HepG2 (cell line): ENCODE measurements around the gene FUOM.

Experiments
- CEBPG ChIP-seq: IDR thresholded peaks from 2 replicates; pipeline ENCODE4 v1.6.1; 2016
- ELK4 ChIP-seq: sonication (generic); formaldehyde crosslinking; IDR thresholded peaks from 2 replicates; pipeline ENCODE4 v1.9.0; 2021; ENCODE audit warnings: missing genetic modification reagents, borderline replicate concordance
- EZH2 ChIP-seq: conservative IDR thresholded peaks from 2 replicates; pipeline ENCODE4 v1.6.1; 2012; ENCODE audit warnings: mild to moderate bottlenecking, low read depth, low read length, moderate library complexity
- MTA3 ChIP-seq: sonication (generic); formaldehyde crosslinking; IDR thresholded peaks from 2 replicates; pipeline ENCODE4 v1.4.0; 2020; ENCODE audit warnings: missing genetic modification reagents
- NCOA1 ChIP-seq: sonication (generic); formaldehyde crosslinking; IDR thresholded peaks from 2 replicates; pipeline ENCODE4 v1.9.0; 2021; ENCODE audit warnings: missing genetic modification reagents
- POLR2A ChIP-seq, 2 experiments: IDR thresholded peaks; 2 replicates each; pipeline ENCODE4 v1.6.1; 2011; ENCODE audit warnings: low read depth in 2 of 2, low read length in 2 of 2, mild to moderate bottlenecking in 1 of 2, moderate library complexity in 1 of 2; ENCODE audit not compliant: insufficient read depth in 1 of 2
- POLR2G ChIP-seq: fragments of 200-400 bp; formaldehyde crosslinking; IDR thresholded peaks from 2 replicates; pipeline ENCODE4 v1.6.1; 2018; ENCODE audit warnings: mild to moderate bottlenecking, low read depth, low read length, moderate library complexity
- STAT5B ChIP-seq: sonication (generic); formaldehyde crosslinking; IDR thresholded peaks from 2 replicates; pipeline ENCODE4 v1.4.0; 2020; ENCODE audit warnings: missing genetic modification reagents
- TBL1XR1 ChIP-seq: fragments of 150-350 bp; IDR thresholded peaks from 2 replicates; pipeline ENCODE4 v1.6.1; 2014; ENCODE audit warnings: borderline replicate concordance, low read length; ENCODE audit not compliant: partially characterized antibody
- ZKSCAN5 ChIP-seq: sonication (generic); formaldehyde crosslinking; IDR thresholded peaks from 2 replicates; pipeline ENCODE4 v1.5.1; 2020; ENCODE audit warnings: mild to moderate bottlenecking, missing genetic modification reagents
- ZNF18 ChIP-seq: sonication (generic); formaldehyde crosslinking; IDR thresholded peaks from 2 replicates; pipeline ENCODE4 v1.8.0; 2022; ENCODE audit warnings: mild to moderate bottlenecking, missing genetic modification reagents; ENCODE audit not compliant: insufficient replicate concordance
- ZNF34 ChIP-seq: sonication (generic); formaldehyde crosslinking; IDR thresholded peaks from 2 replicates; pipeline ENCODE4 v1.4.0; 2020; ENCODE audit warnings: mild to moderate bottlenecking, missing genetic modification reagents, borderline replicate concordance
- ZNF7 ChIP-seq: IDR thresholded peaks from 2 replicates; pipeline ENCODE4 v1.6.1; 2016; ENCODE audit warnings: missing biosample characterization, missing genetic modification reagents

- TF ChIP-seq EZH2 (no peak), ZNF34 (CRISPR knock-in tag) (no peak), POLR2A (IDR thresholded peaks at IDR 0.05; ENCODE audit: insufficient read depth in 1 of 2, low read depth in 2 of 2, low read length in 2 of 2) (no peak), ZNF18 (CRISPR knock-in tag) (no peak), TBL1XR1 (no peak), ELK4 (no peak), NCOA1 (CRISPR knock-in tag) (no peak), POLR2G (no peak), ZKSCAN5 (no peak), MTA3 (no peak), STAT5B (CRISPR knock-in tag) (no peak), CEBPG (CRISPR knock-in tag) (no peak), ZNF7 (no peak)
Measured at GRCh38 chr10:133310789-133311188, 47.0 kb downstream of the FUOM start.
